A673 (cell line): ENCODE results near the gene STK32A.

Experiments used
- EZH2 ChIP-seq: fragments of 200-600 bp; sonication (generic); IDR thresholded peaks from 2 replicates; pipeline ENCODE4 v1.6.1; 2017; ENCODE audit warnings: borderline replicate concordance, low read depth, mild to moderate bottlenecking, mixed read lengths, antibody characterized with exemption, low read length; ENCODE audit not compliant: poor library complexity, severe bottlenecking
- TF ChIP-seq, protein P1 (sequence below): fragments of 300-800, 200-600 bp; sonication (generic); conservative IDR thresholded peaks from 2 replicates; pipeline ENCODE4 v1.5.1; 2017; ENCODE audit warnings: low read depth, mild to moderate bottlenecking, antibody characterized with exemption, low read length, moderate library complexity, mixed read lengths

DNA sequence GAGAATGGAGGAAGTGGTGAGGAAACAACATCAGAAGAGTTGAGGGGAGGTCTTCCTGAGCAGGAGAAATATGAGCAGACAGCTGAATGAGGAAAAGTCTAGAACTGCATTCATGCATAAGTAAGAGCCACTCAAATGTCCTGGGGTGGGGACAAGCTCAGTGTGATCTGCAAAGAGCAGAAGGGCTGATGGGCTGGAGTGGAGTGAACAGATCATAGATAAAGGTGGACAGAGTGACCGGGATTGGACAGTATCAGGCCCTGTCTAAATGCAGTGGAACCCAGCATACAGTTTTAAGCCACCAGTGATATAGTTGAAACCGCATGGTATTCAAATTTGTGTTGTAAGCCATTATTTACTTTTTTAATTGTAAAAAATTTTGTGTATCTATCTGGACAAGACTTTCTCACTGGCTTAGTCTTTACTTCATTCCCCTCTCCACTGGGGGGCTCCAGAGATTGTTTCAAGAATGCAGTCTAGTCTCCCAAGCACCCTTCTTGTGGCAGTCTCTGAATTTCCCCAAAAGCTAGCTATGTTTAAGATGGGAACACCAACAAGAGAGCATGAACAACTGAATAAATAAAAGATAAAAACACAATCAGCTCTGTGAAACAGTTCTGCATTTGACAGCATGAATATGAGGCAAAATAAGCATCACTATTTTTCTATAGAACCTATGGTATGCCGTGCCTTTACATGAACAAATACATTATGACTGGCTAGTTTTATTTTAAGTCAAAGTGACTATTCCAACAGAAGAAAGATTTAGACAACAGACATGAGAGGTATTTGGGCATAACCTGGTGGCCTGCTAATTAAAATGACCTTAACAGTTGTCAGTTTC, 10.7 kb upstream of the STK32A start:
- TF ChIP-seq, protein P1, sequence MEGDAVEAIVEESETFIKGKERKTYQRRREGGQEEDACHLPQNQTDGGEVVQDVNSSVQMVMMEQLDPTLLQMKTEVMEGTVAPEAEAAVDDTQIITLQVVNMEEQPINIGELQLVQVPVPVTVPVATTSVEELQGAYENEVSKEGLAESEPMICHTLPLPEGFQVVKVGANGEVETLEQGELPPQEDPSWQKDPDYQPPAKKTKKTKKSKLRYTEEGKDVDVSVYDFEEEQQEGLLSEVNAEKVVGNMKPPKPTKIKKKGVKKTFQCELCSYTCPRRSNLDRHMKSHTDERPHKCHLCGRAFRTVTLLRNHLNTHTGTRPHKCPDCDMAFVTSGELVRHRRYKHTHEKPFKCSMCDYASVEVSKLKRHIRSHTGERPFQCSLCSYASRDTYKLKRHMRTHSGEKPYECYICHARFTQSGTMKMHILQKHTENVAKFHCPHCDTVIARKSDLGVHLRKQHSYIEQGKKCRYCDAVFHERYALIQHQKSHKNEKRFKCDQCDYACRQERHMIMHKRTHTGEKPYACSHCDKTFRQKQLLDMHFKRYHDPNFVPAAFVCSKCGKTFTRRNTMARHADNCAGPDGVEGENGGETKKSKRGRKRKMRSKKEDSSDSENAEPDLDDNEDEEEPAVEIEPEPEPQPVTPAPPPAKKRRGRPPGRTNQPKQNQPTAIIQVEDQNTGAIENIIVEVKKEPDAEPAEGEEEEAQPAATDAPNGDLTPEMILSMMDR = peak; percentile 57
- TF ChIP-seq EZH2 = no peak
